ELF-1 (cell line): ENCODE results near the gene HSPA12A.

Source experiments
- DNase-seq: peaks from one replicate; pipeline ENCODE4 v3.0.0-alpha.2; 2016; ENCODE audit warnings: low read depth, low spot score

HSPA12A gene

GRCh38 chr10:116669080-116669479 lies 73.3 kb downstream of the HSPA12A start:
- DNase-seq = no peak

- DNase-seq = no peak
Observed at GRCh38 chr10:116668446-116668845, 73.9 kb downstream of the HSPA12A start.

GRCh38 chr10:116668018-116668417 lies 74.3 kb downstream of the HSPA12A start:
- no peak for DNase-seq

GRCh38 chr10:116667484-116667883 lies 74.9 kb downstream of the HSPA12A start:
- DNase-seq = no peak

- DNase-seq = peak; percentile 24
Observed at GRCh38 chr10:116665541-116666125, 76.7 kb downstream of the HSPA12A start.

- no peak for DNase-seq
Observed at GRCh38 chr10:116664631-116665030, 77.7 kb downstream of the HSPA12A start.

GRCh38 chr10:116663342-116663741 lies 79.0 kb downstream of the HSPA12A start:
- DNase-seq = no peak

GRCh38 chr10:116660860-116661259 lies 81.5 kb downstream of the HSPA12A start:
- no peak for DNase-seq

GRCh38 chr10:116659049-116659670 lies 83.2 kb downstream of the HSPA12A start:
- DNase-seq = no peak

GRCh38 chr10:116657863-116658551 lies 84.4 kb downstream of the HSPA12A start:
- no peak for DNase-seq

- no peak for DNase-seq
Observed at GRCh38 chr10:116656044-116656443, 86.3 kb downstream of the HSPA12A start.

GRCh38 chr10:116655568-116655967 lies 86.8 kb downstream of the HSPA12A start:
- DNase-seq = no peak

GRCh38 chr10:116654816-116655215 lies 87.5 kb downstream of the HSPA12A start:
- peak; percentile 46 for DNase-seq

- no peak for DNase-seq
Observed at GRCh38 chr10:116653885-116654284, 88.5 kb downstream of the HSPA12A start.

- DNase-seq = no peak
Observed at GRCh38 chr10:116648903-116649302, 93.5 kb downstream of the HSPA12A start.

- no peak for DNase-seq
Observed at GRCh38 chr10:116646502-116646901, 95.9 kb downstream of the HSPA12A start.

- no peak for DNase-seq
Observed at GRCh38 chr10:116637830-116638229, 104.5 kb downstream of the HSPA12A start.

GRCh38 chr10:116636976-116637375 lies 105.4 kb downstream of the HSPA12A start:
- DNase-seq = no peak

- DNase-seq = no peak
Observed at GRCh38 chr10:116636385-116636784, 106.0 kb downstream of the HSPA12A start.

- no peak for DNase-seq
Observed at GRCh38 chr10:116634126-116634975, 108.0 kb downstream of the HSPA12A start.

GRCh38 chr10:116633216-116633600 lies 109.2 kb downstream of the HSPA12A start:
- no peak for DNase-seq

GRCh38 chr10:116632596-116633215 lies 109.7 kb downstream of the HSPA12A start:
- no peak for DNase-seq
